HG03521 (cell line): ENCODE measurements around the gene INSYN1.
"Not testable (repeated sequence)": the region's sequence is repeated elsewhere in the genome, so short reads cannot be mapped to it uniquely, and the experiment has no call there.

Source experiments
- ATAC-seq: cut with Tn5 transposase; IDR thresholded peaks from one replicate; pipeline ENCODE4 v1.9.1; 2021; ENCODE audit warnings: mild to moderate bottlenecking, moderate library complexity; ENCODE audit not compliant: unreplicated experiment

Gene INSYN1

GRCh38 chr15:73750951-73751350 is 2.2 kb downstream of the INSYN1 start:
- ATAC-seq = no peak

DNA sequence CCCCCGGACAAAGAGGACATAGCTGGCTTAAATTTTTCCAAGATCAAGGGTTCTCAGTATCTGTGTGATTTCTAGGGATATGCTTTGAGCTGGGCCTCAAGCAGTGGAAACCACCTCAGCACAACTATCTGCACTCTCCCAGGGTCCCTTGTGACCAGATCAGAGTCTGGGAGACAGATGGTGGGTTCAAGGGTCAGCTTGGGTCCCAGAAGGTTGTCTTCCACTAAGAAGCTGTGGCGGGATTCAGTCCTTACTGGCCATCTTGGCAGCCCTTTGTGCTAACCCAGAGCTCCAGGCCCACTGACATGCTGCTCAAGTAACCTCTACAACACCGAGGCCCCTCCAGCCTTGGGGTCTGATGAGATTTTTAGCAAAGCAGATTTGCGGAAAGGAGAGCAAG is 2.7 kb downstream of the INSYN1 start:
- no peak for ATAC-seq

- ATAC-seq = no peak
Observed at GRCh38 chr15:73749971-73750370, 3.2 kb downstream of the INSYN1 start.

GRCh38 chr15:73749533-73749932 is 3.6 kb downstream of the INSYN1 start:
- no peak for ATAC-seq

DNA sequence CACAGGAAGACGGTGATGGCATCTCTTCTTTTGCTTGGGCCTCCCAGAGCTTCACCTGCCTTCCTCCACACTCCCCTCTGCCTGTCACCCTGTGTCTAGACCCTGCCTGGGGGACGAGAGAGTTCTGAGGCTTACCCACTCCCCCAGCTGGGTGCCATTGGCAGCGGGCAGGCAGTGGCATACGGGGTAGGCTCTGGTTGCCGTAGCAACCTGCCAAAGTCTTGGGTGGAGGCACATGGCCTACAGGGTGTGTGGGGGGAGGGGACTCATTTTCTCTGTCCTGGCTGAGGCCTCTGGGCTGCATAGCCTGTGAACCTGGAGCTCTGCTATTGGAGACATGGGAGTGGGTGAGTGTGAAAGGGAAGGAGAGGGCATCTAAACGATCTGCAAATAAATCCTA is 4.4 kb downstream of the INSYN1 start:
- no peak for ATAC-seq

DNA sequence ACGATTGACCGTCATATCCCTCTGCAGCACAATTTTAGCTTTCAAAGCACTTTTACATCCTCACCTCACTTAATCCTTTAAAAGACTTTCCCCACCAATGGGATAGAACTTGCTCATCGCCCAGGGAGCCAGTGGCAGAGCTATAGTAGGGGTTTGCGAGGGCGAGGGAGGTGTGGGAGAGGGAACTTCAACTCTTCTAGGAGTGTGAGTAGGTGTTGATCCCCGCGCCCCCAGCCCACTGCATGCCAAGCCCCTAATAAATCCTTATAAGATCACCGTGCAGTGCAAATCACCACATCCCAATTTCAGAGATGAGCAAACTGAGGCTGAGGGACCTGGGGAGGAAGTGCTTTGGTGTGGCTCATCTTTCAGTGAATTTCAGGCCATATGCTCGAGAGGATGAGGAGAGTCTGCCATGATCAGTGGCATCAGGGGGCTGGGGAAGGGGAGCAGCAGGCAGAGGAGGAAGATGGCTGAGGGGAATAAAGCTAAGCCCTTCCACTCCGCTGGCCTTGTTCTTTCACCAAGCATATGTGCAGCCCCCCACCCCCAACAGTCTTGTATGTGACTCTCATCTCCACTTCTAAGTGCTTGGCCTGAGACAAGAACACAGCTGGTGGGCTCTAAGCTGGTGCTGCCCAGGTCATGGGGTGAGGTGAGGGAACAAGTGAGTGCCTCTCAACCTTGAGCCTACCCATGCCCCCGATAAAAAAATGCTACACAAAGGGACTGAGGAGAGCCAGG is 5.1 kb downstream of the INSYN1 start:
- no peak for ATAC-seq

- no peak for ATAC-seq
Observed at GRCh38 chr15:73746883-73747282, 6.3 kb downstream of the INSYN1 start.

DNA sequence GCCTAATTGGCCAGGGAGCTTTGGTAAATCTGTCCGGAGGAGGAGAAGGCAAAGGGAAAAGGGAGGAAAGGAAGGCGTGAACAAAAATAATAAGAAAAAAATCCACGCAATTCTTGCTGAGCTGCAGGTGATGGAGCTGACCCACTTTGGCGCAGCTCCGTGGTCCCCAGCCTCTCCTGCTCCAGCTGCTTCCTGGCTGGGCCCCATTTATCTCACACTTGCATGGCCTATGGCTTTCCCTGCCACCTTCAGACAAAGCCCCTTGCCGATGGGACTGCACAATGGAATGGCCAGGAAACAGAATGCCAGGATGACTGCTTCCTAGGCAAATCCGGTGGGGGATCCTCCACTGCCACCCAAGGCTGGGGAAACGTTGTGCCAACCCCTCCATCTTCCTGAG is 6.9 kb downstream of the INSYN1 start:
- no peak for ATAC-seq

- no peak for ATAC-seq
Observed at GRCh38 chr15:73745073-73745472, 8.1 kb downstream of the INSYN1 start.

- no peak for ATAC-seq
Observed at GRCh38 chr15:73744293-73744692, 8.9 kb downstream of the INSYN1 start.

DNA sequence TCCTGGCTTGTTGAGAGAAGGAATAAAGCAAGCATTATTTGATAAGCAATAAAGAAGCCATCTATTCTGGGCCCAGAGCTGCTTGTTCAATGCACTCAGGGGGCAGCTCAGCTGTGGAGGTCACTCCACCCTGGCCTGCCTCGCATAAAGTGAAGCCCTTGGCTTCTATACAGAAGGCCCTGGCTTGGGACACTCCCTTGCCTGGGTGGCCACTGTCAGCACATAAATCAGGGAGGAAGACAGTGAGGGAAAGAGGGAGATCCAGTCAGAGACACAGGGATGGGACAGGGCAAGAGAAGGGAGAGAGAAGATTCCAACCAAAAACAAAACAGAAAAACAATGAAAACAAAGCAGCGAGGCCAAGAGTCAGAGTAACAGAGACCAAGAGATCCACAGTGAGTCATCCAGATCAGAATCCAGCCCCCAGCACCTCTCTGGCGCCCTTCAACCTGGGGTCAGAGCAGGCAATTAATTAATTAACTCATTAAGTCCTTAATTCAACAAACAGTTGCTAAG is 11.8 kb downstream of the INSYN1 start:
- ATAC-seq = no peak

DNA sequence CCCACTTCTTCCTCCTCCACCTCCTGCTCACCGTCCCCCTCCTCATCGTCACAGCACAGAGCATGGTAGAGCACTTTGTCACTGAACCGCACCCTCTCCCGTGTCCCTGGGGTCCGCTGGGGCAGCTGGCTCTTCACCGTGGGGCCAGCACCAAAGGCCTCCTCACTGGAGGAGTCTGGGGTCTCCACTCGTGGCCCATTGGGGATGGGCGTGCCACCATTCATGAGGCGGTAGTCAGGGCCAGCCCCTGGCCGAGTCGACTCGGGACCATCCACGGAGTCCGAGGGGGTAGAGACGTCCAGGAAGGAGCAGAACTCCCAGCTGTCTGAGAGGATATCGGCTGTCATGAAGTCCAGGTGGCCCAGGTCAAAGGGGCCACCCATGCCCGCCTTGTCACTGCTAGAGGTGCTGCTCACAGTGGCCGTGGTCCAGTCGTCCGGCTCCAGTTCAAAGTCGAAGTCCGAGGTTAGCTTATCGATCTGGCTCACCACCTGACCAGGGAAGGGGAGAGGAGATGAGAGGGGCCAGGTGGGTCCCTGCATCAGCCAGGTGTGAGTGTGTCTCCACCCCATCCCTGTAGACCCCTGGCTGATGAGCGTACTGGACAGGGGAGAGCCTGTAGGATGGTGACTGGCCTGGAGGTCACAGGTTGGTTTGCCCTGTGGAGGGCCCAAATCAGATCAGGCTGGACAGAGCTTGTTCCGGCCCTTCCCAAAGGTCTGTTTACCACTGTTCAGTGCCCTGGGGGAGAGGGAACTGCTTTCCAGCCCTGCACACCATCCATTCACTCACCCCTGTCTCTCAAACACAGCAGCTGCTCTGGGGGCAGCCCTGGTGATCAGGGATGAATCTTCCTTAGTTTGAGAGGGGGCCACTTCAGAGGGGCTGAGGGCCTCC is 12.8 kb downstream of the INSYN1 start:
- ATAC-seq = no peak

DNA sequence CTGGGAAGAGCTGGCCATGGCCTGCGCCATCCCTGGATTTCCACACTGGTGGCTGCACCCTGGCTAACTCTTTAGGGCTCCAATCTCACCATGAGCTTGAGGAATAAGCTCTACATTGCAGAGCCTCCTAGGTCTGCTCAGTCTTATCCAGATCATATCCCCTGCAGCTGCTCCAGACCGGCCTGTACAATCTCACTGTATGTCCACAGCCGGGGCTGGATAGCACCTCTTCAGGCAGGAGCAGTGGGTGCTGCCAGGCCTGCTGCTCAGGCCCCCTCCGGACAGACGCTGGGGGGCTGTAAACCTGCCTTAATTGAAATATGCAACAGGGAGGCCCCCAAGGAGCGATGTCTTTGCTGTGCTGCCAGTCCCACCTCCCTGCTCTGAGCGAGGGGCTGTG is 15.6 kb downstream of the INSYN1 start:
- ATAC-seq = no peak

- no peak for ATAC-seq
Observed at GRCh38 chr15:73732930-73733329, 20.2 kb downstream of the INSYN1 start.

- ATAC-seq = not testable (repeated sequence)
Observed at GRCh38 chr15:73732051-73732450, 21.1 kb downstream of the INSYN1 start.

DNA sequence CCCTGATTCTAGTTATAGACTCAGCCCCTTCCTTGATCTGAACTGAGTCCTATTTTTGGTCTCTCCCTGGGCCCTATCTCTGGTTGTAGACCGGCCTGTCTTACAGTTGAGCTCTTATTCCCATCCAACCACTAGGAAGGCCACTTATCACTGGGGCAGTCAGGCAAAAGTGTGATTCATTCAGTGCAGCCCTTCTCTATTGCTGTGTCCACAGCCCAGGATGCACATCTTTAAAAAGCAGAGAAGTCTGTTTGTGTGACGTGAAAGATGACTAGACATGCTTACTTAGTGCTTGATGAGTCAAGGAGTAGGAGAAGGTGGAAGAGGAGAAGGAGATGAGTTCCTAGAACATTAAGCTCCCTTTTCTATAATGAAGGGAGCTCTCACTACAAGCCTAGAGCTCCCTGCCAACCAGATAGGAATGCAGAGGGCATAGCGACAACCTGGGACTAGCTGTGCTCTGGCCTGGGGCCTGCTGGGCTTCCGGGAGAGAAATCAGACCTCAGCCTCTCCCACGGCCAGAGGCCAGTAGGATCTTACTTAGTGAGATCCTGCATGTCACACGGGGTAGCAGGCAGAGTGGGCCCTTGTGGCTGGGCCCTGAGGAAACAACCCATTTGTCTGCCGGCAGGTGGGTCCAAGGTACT is 25.7 kb downstream of the INSYN1 start:
- no peak for ATAC-seq

- no peak for ATAC-seq
Observed at GRCh38 chr15:73724212-73724611, 28.9 kb downstream of the INSYN1 start.

GRCh38 chr15:73723191-73723590 is 30.0 kb downstream of the INSYN1 start:
- no peak for ATAC-seq

GRCh38 chr15:73722425-73722824 is 30.7 kb downstream of the INSYN1 start:
- no peak for ATAC-seq

DNA sequence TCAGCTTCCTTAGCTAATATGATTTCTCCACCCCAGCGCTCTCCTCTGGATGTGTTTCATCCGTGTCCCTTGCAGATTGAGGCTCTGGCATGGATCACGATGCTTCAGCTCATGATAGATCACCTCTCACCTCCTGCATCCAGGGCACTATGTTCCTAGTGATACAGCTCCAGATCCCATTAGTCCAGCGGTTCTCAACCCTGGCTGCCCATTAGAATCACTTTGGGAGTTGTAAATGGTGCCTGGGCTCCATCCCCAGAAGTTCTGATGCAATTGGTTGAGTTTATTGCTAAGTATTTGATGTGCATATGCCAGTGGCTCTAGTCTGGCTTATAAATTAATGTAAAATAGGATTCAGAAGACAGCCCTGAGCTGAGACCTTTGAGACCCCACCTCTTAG is 34.5 kb downstream of the INSYN1 start:
- ATAC-seq = no peak

- ATAC-seq = no peak
Observed at GRCh38 chr15:73717802-73718201, 35.3 kb downstream of the INSYN1 start.
